Activated effector memory CD4-positive, alpha-beta T cell treated with anti-CD3 and anti-CD28 coated beads, Interleukin-2, amount 50 U/mL, for 16 hours (primary cell): ENCODE results near the gene NLRP12.
"Not testable (repeated sequence)": the region's sequence is repeated elsewhere in the genome, so short reads cannot be mapped to it uniquely, and the experiment has no call there.

Source experiments
- DNase-seq: peaks from one replicate; pipeline ENCODE4 v3.0.0-alpha.2; 2020

NLRP12 gene

GRCh38 chr19:53826876-53827275 lies 2.8 kb upstream of the NLRP12 start:
- no peak for DNase-seq

- DNase-seq: no peak
Observed at GRCh38 chr19:53823380-53824120, 564 bp downstream of the NLRP12 start.

- no peak for DNase-seq
Observed at GRCh38 chr19:53819861-53820260, 4.3 kb downstream of the NLRP12 start.

DNA sequence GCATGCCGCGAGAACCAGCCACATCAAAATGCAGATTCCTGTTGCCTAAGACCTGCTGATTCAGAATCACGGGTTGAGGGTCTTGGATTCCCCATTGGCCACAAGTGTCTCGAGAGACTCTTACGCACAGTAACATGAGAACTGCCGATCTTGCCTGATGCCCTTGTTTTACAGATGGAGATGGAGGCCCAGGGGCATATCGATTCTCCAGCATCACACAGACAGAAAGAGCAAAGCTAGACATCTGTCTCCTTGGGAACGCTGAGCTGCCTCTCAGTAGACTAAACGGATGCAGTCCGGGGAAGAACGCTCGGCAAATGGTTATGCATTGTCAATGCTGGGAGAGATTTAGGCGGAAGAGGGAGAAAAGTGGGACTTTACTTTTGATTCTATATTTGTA lies 5.4 kb downstream of the NLRP12 start:
- no peak for DNase-seq

DNA sequence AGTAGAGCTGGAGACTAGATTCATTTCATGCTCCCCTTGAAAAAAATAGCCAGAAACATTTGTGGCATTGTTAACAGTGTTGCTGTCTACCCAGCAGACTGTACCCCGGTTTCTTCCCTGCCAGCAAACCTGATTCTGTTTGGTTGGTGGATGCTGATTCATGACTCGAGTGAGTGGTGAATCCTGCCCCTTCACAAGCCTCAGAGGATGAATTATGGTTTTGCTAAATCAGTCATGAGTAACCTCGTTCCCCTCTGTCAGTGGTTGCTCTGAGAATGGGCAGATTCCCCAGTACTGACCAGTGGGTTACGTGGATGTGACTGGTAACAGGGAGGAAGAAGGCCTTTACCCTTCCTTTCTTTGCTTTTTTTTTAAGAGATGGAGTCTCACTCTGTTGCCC lies 10.1 kb downstream of the NLRP12 start:
- DNase-seq: no peak

- DNase-seq: no peak
Observed at GRCh38 chr19:53812335-53812734, 11.8 kb downstream of the NLRP12 start.

DNA sequence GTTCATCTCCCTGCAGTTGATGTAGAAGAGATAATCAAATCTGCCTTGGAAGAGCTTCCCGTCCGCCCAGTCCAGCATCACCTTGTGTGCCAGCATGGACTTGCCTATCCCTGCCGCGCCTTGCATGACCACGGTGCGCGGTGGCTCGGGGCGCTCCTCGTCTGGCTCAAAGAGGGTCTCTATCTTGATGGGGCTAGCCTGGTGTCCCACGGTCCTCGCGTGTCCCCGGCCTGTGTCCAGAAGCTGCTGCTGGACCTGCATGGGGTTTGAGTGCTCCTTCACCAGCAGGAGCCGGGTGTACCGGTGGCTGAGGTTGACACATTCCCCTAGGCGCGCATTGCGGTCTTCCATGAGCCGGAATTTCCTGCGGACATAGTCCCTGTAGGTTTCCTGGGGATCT lies 13.2 kb downstream of the NLRP12 start:
- no peak for DNase-seq

GRCh38 chr19:53810187-53810546 lies 13.9 kb downstream of the NLRP12 start:
- no peak for DNase-seq

GRCh38 chr19:53809518-53810186 lies 14.5 kb downstream of the NLRP12 start:
- DNase-seq: no peak

GRCh38 chr19:53808710-53809125 lies 15.4 kb downstream of the NLRP12 start:
- DNase-seq: no peak

DNA sequence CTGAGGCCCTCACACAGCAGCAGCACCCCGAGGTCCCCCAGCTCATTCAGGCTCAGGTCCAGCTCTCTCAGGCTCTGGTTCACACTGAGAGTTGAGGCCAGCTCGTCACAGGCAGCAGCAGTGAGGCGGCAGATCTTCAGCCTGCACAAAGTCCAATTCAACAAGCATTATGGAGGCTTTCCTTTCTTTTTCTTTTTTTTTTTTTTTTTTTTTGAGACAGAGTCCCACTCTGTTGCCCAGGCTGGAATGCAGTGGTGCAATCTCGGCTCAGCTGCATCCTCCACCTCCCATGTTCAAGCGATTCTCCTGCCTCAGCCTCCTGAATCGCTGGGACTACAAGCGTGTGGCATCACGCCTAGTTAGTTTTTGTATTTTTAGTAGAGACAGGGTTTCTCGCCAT lies 22.9 kb downstream of the NLRP12 start:
- DNase-seq: no peak

GRCh38 chr19:53795019-53795418 lies 29.1 kb downstream of the NLRP12 start:
- no peak for DNase-seq

- peak; percentile 90 for DNase-seq
Observed at GRCh38 chr19:53792721-53793433, 31.2 kb downstream of the NLRP12 start.

- DNase-seq: no peak
Observed at GRCh38 chr19:53789708-53790678, 34.1 kb downstream of the NLRP12 start.

- DNase-seq: no peak
Observed at GRCh38 chr19:53787266-53787665, 36.8 kb downstream of the NLRP12 start.

- no peak for DNase-seq
Observed at GRCh38 chr19:53786744-53787143, 37.4 kb downstream of the NLRP12 start.

DNA sequence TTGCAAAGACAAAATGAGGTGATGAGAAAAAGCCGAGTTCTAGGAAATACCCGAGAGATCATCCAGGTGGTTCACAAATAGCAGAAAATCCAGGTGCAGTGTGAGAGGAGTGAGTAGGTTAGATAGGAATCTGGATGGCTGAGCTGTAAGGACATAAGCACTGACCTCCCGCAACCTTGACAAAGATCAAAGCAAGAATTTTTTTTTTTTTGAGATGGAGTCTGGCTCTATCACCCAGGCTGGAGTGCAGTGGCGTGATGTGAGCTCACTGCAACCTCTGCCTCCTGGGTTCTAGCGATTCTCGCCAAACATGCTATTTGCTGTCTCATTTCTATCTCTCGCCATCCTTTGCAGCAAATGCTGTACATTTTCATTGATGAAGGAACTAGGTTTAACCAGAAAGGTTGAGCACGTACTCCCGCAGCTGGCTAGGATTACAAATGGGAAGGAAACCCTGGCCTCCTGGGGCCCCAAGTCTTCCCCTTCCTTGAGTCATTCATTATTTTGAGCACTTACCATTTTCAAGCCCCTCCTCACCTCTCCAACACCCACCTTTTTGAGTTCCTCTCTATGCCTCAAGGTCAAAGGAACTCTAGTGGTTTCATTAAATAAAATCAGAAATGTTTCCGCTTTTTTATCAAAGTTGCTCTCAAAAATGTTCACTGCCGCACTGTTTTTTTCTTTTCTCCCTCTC lies 38.8 kb downstream of the NLRP12 start:
- no peak for DNase-seq

DNA sequence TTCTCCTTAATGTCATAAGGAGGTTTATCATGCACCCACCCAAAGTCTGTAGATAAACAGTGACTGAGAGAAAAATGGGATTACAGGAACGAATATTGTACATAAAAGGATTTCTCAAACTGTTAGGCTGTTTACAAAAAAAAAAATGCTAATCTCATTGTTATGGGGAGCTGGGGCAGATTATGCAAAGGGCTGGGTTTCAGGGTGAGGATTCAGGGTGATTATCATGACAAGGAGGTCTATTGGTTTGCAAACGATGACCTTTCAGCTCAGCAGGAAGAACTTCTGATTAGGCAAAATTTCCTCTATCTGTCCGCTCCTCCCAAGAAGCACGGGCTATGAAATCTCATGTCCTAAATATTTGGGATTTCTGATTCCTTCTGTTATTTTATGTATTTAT lies 41.4 kb downstream of the NLRP12 start:
- DNase-seq: no peak

DNA sequence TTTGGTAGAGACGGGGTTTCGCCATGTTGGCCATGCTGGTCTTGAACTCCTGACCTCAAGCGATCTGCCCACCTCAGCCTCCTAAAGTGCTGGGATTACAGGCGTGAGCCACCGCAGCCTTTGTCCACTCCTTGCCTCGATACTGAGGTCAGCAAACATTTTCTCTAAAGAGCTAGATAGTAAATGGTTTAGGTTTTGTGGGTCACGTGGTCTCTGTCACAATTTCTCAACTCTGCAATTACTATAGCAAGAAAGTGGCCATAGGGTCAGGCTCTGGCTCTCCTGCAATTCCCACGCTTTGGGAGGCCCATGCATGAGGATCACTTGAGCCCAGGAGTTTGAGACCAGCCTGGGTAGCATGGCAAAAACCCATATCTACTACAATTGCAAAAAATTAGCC lies 42.8 kb downstream of the NLRP12 start:
- not testable (repeated sequence) for DNase-seq

GRCh38 chr19:53780506-53780905 lies 43.6 kb downstream of the NLRP12 start:
- no peak for DNase-seq

DNA sequence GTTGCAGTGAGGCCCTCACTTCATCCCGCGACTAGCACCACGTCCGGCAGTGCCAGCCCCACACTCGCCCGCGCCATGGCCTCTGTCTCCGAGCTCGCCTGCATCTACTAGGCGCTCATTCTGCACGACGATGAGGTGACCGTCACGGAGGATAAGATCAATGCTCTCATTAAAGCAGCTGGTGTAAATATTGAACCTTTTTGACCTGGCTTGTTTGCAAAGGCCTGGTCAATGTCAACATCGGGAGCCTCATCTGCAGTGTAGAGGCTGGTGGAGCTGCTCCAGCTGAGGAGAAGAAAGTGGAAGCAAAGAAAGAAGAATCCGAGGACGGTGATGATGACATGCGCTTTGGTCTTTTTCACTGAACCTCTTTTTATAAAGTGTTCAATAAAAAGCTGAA lies 48.6 kb downstream of the NLRP12 start:
- DNase-seq: no peak

- DNase-seq: not testable (repeated sequence)
Observed at GRCh38 chr19:53774491-53774890, 49.6 kb downstream of the NLRP12 start.
